Stimulated activated CD4-positive, alpha-beta T cell treated with anti-CD3 and anti-CD28 coated beads, Interleukin-12 subunit alpha, Interleukin-12 subunit beta, amount 100 ng/mL, for 48 hours (primary cell): ENCODE measurements around the gene MR1.

Experiments
- DNase-seq, 3 donors: peaks; one replicate each; pipeline ENCODE4 v3.0.0-alpha.2; 2020; ENCODE audit warnings: low read depth in 2 of 3, low spot score in 1 of 3

MR1 gene

DNA sequence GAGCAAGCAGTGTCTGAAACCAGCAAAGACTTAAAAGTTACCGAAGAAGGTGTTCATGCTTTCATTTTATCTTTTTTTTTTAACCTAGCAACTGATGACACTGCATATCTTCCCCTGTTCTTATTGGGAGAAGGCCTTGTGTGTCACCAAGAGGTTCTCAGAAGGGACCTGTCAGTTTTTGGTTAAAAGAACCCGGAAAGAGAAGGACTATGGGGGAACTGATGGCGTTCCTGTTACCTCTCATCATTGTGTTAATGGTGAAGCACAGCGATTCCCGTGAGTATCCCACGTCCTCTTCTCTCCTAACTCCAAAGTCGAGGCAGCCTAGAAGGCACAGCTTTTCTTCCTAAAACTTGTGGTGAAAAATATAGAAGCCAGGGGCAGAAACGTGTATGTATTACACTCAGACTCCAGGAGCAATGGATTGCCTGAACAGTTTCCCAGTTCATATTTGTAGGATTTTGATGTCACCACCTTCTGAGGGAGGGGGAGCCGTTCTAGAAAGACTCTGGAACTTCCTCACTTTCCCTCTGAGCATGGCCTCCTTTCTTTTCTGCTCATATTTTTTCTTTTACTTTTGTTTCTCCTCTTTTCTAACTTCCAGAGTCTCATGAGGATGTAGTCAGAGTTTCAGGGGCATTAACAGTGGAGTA is at the start of gene MR1:
MR1 (plus strand) TSS at position 185 of the 653 bp plus-strand sequence; CDS start at position 210, 25 bp downstream.
- DNase-seq = peak in 1 of 3 donors; percentile 43

GRCh38 chr1:180988253-180988752 is 45.5 kb upstream of the MR1 start:
- no peak for DNase-seq

DNA sequence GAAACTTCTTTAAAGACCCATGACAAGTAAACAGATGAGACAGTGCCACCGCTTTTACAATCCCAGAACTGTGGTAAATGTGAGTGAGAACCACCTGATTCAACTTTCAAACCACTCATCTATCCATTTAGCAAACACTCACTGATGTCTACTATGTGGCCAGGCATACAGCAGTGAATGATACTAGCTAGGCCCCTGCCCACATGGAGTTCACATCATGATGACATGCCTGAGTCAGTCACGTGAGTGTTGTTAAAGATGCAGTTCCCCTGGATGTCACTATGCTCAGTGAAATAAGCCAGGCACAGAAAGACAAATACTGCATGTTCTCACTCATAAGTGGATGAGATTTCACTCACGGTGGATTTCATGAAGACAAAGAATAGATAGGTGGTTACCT is 39.5 kb upstream of the MR1 start:
- DNase-seq = no peak

GRCh38 chr1:180997843-180998504 is 35.8 kb upstream of the MR1 start:
- DNase-seq = no peak

DNA sequence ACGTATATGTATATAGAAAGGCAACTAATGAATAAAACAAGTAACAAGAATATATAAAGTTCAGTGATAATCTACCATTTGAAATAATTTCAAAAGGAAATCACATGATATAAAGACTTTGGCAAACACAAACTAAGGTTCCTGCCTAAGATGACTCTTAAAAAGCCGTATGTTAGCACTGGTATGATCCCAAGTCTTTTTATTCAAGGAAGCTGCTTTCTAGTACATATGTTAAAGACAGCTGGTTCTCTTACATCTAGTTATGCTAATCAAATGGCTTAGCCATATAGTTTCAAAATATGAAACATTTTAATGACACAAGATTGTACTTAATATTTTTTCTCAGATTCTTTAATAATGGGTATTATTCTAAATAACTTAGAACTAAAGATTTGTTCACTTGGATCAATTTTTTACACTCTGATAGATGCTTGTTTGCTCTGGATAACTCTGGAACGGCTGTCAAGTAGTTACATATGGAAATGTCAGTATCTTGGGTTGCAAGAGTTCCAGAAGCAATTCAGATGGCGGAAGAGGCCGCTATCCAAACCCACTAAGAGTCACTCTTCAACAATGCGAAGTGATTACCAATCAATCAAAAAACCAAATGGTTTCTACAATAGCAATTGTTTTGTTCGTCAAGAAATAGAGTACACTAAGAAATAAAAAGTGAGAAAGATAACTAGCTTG is 32.5 kb upstream of the MR1 start:
- DNase-seq = no peak

DNA sequence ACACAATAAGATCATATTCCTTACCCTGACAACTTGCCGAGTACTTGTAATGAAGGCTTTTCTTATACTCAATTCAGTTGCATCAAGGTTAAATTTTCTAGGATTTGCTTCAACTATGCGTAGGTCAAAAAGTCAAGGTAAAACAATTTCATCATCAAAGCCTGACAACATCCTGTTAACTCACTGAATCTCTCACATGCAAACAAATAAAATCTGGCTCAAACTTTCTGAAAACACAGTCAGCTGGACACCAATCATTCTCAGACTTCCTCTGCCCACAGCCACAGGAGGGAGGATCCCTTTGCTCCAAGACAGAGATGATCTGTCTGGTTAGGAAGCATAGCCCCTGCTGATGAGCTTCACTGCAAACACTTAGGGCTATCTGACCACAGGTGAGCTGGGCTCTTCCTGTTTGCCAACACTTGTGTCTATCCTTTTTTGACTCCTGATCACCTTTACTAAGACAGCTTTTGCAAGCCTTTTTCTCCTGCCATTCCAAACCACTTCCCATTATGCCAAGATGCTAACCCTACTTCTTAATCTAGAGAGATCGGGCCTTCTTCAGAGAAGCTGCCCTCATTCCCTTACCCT is 31.1 kb upstream of the MR1 start:
- DNase-seq = no peak

DNA sequence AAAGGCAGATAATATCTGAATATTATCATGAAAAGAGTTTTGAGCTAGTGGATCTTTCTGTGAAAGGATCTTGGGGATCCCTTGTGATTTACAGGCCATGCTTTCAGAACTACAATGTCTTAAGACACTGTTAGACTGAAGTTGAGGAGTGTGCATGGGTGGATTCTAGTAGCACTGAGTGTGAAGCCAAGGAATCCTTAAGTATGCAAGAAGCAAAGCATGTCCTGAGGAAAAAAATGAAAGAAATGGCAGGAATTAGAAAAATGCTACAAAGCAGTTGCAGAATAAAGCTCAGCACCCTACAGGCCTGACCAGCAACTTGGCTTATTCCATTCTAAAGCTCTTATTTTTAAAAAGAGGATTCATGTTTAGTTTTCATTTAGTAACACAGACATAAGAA is 23.0 kb upstream of the MR1 start:
- DNase-seq = no peak

DNA sequence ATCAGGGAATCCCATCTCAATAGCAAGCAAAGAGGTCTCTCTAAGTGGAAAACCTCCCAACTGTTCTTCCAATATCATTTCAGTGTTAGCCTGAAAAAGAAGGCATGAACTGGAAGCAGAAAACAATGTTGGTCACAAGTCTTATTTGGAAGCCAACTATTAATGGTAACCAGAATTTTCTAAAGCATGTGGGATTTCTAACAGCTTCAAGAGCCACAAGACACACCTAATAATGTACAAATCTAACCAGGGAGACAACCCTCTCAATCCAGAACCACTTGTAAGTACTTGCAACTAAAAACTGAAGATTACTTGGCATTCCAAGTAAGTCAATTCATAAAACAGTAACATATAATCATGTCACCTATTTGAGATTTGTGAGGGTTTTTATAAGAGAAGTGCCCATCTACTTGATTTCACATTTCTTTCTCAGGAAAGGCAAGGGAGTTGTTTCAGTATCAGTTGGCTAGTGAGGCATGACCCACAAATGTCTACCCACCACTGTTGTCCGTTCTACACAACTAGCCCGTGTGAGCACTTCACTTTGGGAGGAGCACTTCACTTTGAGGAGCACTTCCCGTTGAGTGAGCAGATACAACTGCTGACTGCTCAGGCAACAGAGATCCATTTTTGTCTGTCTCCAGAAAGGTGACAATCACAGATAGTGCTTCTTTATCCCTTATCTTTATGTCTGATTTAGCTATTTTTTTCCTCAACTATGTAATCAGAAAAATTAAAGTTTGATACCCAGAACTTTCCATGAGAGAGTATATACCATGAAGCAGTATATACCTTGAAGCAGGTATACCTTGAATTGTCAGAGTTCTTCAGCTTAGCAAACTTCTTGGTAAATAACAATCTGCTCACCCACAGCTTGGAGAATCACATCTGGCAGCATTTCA is 22.2 kb upstream of the MR1 start:
- DNase-seq = no peak

DNA sequence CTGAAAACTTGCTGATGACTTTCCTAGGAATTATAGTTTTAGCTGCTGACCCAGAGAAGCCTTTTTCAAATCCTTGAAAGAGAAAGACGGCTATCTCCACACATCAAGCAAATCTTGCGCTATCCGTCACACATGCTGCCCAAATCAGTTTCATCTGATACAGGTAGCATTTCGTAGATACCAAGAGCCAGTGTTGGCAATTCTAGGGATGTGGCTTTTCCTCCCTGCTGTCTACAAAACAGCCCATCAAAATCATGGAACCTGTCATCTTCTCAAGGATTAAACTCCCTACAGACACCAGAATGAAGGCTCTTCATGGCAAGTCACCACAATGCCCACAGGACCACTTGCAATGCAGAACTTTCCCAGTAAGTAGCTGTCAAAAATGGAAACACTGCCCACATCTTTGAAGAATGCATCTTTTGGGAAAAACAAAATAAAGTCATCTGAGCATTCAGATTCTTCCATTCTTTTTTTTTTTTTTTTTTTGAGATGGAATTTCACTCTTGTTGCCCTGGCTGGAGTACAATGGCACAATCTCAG is 21.5 kb upstream of the MR1 start:
- DNase-seq = no peak

DNA sequence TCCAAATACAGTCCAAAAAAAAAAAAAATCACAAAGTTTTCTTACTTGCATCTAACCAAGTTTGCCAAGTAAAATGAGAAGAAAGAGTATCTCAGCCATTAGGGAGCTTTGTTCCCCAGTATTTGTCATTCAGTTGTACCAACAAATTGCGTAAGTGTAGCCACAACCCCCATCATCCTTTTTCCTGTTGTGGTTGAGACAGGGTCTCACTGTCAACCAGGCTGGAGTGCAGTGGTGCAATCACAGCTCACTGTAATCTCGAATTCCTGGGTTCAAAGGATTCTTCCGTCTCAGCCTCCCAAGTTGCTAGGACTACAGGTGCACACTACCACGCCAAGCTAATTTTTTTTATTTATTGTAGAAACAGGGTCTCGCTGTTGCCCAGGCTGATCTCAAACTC is 20.6 kb upstream of the MR1 start:
- no peak for DNase-seq

DNA sequence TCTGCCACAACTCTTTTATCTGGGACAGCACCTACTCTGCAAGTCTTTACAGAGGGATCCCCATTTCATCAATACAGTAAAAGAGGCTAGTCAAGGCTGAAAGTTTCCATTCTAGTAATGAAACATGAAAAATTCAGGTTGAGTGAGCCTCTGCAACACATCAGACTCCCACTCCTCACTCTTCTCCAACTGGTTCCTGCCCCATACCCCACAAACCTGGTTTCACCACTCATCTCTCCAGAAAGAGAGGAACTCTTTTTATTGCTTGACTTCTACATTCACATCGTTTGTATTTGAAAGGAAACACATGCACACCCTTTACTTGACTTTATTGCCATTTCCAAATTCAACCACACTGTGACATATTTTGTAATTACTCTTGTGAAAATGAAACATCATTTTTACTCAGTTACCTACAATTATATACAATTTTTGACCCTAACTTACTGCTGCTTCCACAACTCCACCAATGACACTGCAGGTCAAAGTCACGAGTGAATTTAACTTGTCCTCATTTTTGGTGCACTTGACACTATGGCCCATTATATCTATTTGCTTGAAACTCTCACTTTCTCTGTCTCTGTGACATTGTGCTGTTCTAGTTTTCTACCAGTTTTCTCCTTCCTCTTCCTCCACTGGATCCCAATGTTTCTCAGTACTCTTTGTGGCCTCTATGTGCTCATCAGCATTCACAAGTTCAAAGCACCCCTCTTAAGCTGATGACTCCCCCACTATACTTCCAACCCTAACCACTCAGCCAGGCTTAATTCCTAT is 19.1 kb upstream of the MR1 start:
- peak in 1 of 3 donors; percentile 29 for DNase-seq

- DNase-seq = no peak
Measured at GRCh38 chr1:181015251-181015615, 18.6 kb upstream of the MR1 start.

GRCh38 chr1:181016563-181016962 is 17.2 kb upstream of the MR1 start:
- no peak for DNase-seq

GRCh38 chr1:181018901-181019681 is 14.7 kb upstream of the MR1 start:
- no peak for DNase-seq

GRCh38 chr1:181021159-181021558 is 12.6 kb upstream of the MR1 start:
- DNase-seq = no peak

DNA sequence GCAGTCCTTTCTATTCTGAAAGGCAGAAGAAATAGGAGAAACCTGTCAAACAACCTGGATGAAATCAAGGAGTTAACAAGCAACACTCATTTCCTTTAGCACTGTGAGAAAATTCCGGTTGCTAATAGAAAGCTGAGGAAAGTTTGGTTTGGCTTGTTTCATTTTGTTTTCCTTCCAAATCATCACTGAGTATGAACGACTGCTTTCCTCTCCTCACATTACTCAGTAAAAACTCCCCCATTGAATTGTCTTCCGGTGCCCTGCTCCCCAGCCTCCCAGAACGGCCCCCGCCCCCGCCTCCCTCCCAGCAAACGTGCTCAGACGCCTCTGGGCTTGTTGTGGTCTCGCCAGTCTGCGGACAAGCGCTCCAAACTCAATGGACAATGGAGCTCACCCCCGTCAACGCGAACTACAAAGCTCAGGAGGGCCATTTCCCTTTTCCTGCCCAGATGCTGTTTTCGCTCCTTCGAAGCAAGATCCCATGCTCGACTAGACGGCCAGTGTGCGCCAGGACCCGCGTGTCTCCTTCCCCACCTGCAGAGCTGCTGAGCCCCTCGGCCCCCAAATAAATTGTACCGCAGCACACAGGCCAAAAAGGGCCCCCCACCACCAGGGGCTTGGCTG is 11.9 kb upstream of the MR1 start:
- DNase-seq = peak; percentile 53 to 65 (median 54)

DNA sequence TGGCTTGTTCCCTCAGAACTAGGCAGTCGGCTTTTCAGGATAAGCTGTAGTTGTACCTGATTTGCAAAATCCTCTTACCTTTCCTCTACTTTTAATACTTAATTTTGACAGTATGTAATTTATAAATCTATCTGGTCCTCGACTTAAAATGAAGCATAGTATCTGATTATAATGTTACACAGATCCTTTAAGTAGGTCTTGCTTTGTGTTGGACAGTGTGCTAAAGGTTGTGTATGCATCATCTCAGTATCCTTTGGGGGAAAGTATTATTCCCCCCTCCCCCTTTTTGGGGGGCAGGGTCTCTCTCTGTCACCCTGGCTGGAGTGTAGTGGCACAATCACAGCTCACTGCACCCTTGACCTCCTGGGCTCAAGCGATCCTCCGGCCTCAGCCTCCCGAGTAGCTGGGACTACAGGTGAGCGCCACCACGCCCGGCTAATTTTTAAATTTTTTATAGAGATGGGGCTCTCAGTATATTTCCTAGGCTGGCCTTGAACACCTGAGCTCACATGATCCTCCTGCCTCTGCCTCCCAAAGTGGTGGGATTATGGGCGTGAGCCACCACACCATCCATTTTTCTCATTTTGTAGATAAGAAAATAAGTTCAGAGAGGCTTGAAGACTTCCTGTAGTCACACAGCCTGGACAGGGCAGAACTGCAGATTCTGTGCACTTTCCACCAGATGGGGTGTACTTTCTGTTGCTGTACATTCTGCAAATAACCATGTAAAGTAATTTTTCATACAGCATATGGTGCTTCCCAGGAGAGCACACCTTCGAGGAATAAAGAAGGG is 10.3 kb upstream of the MR1 start:
- DNase-seq = no peak

DNA sequence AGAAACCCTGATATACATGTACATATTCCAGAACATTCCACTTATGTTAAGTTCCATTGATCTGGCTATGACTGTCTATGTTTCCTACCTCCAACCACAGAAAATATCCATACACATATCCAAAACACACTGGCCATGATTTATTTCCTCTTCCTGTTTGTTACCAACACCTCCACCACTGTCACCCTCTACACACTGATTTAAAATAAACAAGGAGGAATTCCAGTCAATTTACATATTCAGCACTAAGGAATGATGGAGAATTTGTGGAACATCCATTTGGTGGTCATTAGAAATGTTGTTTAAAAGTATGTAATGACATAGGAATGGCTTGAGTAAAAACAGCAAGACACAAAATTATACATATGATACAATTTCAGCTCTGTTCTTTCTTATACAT is 5.6 kb upstream of the MR1 start:
- no peak for DNase-seq
